ENCODE results near the gene LPGAT1. TPM values are rescaled to one million over a fixed set of nuclear protein-coding genes. Genes with fewer than 3 reads are reported as not detected.

The LPGAT1 gene
- total and polyA plus RNA-seq, 2 experiments from 2014 or later: 18.5 to 22.9 TPM

DNA sequence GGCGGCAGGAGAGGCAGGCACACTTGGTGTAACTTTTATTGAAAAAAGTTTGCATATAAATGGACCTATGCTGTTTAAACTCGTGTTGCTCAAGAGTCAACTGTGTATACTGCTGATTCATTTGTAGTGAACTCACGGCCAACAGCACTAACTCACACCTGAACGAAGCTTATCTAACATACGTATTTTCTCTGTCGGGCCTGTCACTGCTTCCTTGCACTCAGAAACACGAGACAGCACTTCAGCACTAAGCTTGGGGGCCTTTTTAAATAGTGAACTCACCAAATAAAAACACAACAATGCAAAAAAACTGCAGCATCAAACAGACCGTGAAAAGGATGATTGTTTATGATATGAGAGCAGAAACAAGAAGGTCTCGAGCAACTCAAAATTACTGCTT is 96.2 kb downstream of the LPGAT1 start:
- no peak overlapping the region for H3K4me3 ChIP-seq
- H3K9me3 ChIP-seq (ENCODE audit: low read depth): no peaks in the 10 kb centered on the region
- H3K27ac ChIP-seq: no peak overlapping the region
- H3K36me3 ChIP-seq: no peaks in the 10 kb centered on the region
- no peaks in the 10 kb centered on the region for H3K27me3 ChIP-seq
- H3K4me1 ChIP-seq (ENCODE audit: low read depth): peaks cover 3% of the 10 kb centered on the region
- no peak for DNase-seq (ENCODE audit: low read depth in 1 of 2, low spot score in 1 of 2)
- TF ChIP-seq, protein P1, sequence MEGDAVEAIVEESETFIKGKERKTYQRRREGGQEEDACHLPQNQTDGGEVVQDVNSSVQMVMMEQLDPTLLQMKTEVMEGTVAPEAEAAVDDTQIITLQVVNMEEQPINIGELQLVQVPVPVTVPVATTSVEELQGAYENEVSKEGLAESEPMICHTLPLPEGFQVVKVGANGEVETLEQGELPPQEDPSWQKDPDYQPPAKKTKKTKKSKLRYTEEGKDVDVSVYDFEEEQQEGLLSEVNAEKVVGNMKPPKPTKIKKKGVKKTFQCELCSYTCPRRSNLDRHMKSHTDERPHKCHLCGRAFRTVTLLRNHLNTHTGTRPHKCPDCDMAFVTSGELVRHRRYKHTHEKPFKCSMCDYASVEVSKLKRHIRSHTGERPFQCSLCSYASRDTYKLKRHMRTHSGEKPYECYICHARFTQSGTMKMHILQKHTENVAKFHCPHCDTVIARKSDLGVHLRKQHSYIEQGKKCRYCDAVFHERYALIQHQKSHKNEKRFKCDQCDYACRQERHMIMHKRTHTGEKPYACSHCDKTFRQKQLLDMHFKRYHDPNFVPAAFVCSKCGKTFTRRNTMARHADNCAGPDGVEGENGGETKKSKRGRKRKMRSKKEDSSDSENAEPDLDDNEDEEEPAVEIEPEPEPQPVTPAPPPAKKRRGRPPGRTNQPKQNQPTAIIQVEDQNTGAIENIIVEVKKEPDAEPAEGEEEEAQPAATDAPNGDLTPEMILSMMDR (IDR thresholded peaks at IDR 0.05; ENCODE audit: low read depth, low read length): no peak

DNA sequence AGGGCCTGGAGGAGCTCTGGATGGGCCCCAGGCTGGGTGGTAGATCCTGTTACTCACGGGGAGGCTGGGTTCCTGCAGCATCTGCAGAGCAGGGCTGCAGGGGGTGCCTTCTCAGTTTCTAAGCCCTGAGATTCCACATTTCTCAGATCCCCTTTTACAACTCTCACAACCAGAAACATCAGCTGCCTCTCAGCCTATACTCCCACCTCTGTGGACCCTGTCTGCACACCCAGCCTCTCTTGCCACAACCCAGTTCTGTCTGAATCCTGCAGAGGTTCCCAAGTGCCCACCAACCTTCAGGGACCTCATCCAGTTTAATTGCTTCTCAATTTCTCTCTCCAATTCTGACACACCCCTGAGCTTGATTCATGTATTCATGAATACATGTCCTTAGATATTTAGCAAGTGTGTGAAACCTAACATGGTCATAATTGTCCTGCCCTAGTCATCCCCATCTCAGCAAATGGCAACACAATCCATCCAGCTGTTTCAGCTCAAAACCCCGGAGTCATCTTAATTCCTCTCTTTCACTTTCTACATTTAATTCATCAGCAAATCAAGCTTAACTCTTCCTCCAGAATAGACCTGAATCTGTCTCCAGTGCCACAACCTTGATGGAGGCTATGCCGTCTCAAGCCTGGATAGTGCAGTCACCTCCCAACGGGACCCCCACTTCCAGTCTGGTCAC is 98.1 kb downstream of the LPGAT1 start:
- H3K27me3 ChIP-seq: no peaks in the 10 kb centered on the region
- no peaks in the 10 kb centered on the region for H3K9me3 ChIP-seq (ENCODE audit: low read depth)
- peaks cover 3% of the 10 kb centered on the region for H3K4me1 ChIP-seq (ENCODE audit: low read depth)
- H3K27ac ChIP-seq: no peak overlapping the region
- H3K4me3 ChIP-seq: no peak overlapping the region
- peak in 1 of 2 donors; percentile 8 for DNase-seq (ENCODE audit: low read depth in 1 of 2, low spot score in 1 of 2)
- no peaks in the 10 kb centered on the region for H3K36me3 ChIP-seq
- TF ChIP-seq, protein P1 (IDR thresholded peaks at IDR 0.05; ENCODE audit: low read depth, low read length): no peak

DNA sequence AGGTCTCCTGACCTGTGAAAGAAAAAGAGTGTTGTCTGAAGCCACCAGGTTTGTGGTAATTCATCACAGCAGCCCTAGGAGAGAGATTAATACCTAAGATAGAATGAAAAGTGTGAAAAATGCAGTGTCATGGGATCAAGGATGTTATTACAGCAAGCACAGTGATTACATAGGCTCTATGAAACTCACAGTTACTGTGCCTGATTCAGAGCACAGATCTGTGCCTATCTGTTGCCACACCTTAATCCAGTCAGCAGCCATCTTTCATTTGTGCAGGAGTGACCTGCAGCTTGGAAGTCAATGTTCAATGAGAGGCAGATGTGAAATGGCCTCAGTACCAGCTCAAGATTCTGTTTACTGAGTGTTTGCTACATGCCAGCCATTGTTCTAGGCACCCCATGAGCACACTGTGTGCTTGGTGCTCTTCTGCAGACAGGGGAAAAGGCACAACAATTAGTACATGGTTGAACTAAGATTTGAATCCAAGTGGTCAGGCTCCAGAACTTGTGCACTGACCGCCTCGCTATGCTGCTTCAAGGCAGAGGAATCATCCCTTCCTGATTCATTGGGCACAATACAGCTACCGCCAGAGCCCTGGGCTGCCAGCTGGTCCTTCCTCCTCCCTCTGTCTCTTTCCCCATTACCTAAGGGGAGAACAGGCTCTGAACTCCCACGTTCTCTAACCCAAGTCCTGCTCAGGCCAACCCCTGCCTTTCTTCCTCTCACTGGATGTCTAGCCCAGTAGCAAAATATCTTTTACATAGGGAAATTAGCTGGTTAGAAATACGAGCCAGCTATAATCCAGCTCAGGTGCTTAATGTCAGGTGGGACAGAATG is 98.9 kb downstream of the LPGAT1 start:
- TF ChIP-seq, protein P1 (IDR thresholded peaks at IDR 0.05; ENCODE audit: low read depth, low read length): no peak
- H3K4me3 ChIP-seq: no peak overlapping the region
- H3K27ac ChIP-seq: no peak overlapping the region
- H3K27me3 ChIP-seq: no peaks in the 10 kb centered on the region
- H3K9me3 ChIP-seq (ENCODE audit: low read depth): no peaks in the 10 kb centered on the region
- DNase-seq (ENCODE audit: low read depth in 1 of 2, low spot score in 1 of 2): no peak
- H3K4me1 ChIP-seq (ENCODE audit: low read depth): peaks cover 3% of the 10 kb centered on the region
- no peaks in the 10 kb centered on the region for H3K36me3 ChIP-seq

DNA sequence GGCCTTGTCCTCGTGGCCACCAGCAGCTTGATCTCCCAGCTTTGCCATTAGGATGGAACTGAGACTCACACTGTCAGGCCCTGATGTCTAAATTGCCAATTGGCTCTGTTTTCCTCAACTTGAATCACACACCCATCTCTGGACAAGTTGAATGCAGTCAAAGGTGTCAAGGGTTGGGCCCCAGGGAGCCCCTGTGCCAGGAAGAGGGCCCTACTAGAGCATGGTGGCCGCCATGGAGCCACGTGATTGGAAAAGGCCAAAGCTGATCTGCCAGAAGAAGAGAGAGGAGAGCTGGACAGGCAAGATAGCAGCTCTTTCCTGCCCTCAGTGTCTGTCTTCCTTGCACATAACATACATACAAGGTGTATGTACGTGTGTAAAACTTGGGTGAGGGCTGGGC is 100.2 kb downstream of the LPGAT1 start:
- Histone ChIP-seq H3K36me3 (no peaks in the 10 kb centered on the region), H3K9me3 (ENCODE audit: low read depth) (no peaks in the 10 kb centered on the region), H3K27ac (no peak overlapping the region), H3K4me3 (no peak overlapping the region), H3K27me3 (no peaks in the 10 kb centered on the region), H3K4me1 (ENCODE audit: low read depth) (peaks cover 3% of the 10 kb centered on the region)
- TF ChIP-seq, protein P1 (IDR thresholded peaks at IDR 0.05; ENCODE audit: low read depth, low read length): no peak
- DNase-seq (ENCODE audit: low read depth in 1 of 2, low spot score in 1 of 2): no peak

DNA sequence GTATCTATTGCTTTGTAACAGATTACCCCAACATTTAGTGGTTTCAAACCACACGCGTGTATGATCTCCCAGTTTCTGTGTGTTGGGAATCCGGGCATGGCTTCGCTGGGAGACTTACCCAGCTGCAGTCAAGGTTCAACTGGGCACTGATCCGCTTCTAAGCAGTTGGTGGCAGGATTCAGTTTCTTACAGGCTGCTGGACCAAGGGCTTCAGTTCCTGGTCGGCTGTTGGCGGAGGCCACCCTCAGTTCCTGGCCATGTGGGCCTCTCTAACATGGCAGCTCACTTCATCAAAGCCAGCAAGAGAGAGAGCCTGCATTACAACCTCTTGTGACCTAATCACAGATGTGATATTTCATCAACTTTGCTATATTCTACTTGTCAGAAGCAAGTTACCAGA is 101.3 kb downstream of the LPGAT1 start:
- TF ChIP-seq, protein P1 (IDR thresholded peaks at IDR 0.05; ENCODE audit: low read depth, low read length): no peak
- DNase-seq (ENCODE audit: low read depth in 1 of 2, low spot score in 1 of 2): no peak
- Histone ChIP-seq H3K27me3 (no peaks in the 10 kb centered on the region), H3K9me3 (ENCODE audit: low read depth) (no peaks in the 10 kb centered on the region), H3K36me3 (no peaks in the 10 kb centered on the region), H3K27ac (no peak overlapping the region), H3K4me1 (ENCODE audit: low read depth) (no peaks in the 10 kb centered on the region), H3K4me3 (no peak overlapping the region)

Data from cardiac muscle cell (in vitro differentiated cells and primary cell).